GM12872 (cell line): ENCODE measurements around the gene ANGPTL2.

Experiments
- TF ChIP-seq, protein P1 (sequence below): IDR thresholded peaks from 3 replicates; pipeline ENCODE4 v1.5.1; 2011; ENCODE audit warnings: low read depth, mild to moderate bottlenecking, low read length, moderate library complexity; ENCODE audit not compliant: insufficient read depth

ANGPTL2 gene

DNA sequence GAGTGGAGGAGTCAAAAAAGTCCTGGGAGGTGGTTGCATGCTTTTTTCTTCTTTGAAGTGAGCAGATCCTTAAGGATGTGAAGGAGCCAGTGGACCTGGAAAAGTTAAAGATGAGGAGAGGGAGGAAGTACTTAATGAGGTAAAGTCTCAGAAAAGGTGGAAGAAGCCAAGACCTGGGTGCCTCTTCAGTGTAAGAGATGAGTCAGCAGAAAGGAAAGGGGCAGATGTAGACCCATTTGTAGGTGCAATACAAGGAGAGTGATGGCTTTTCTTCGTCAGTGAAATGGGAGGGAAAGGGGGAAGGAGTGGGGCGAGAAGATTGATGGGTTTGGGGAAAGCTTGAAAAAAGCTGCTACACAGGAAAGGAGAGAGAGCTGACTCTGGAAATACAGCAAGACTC is 82.9 kb downstream of the ANGPTL2 start:
- TF ChIP-seq, protein P1, sequence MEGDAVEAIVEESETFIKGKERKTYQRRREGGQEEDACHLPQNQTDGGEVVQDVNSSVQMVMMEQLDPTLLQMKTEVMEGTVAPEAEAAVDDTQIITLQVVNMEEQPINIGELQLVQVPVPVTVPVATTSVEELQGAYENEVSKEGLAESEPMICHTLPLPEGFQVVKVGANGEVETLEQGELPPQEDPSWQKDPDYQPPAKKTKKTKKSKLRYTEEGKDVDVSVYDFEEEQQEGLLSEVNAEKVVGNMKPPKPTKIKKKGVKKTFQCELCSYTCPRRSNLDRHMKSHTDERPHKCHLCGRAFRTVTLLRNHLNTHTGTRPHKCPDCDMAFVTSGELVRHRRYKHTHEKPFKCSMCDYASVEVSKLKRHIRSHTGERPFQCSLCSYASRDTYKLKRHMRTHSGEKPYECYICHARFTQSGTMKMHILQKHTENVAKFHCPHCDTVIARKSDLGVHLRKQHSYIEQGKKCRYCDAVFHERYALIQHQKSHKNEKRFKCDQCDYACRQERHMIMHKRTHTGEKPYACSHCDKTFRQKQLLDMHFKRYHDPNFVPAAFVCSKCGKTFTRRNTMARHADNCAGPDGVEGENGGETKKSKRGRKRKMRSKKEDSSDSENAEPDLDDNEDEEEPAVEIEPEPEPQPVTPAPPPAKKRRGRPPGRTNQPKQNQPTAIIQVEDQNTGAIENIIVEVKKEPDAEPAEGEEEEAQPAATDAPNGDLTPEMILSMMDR = no peak

DNA sequence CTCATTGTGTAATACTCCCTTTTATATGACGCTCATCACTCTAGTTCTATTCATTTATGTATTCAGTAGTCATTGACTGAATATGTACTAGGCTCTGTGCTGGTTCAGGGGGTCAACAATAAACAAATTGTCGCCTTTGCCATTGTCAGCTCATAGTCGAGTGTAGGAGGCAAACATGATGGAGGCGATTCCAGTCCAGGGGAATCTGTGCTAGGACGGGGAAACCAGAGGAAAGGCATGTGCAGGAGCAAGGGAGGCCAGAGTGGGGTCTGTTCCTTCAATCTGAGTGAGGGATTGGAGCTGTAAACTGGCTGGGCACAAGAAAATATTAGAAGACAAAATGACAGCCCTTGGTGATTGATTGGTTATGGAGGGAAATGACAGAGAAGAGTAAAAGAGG is 83.9 kb downstream of the ANGPTL2 start:
- TF ChIP-seq, protein P1 = no peak
